ENCODE data around the gene CTR9.

Gene CTR9

GRCh38 chr11:10750838-10751580 lies at the start of gene CTR9:
Gene CTR9, plus strand, starts transcription at chr11:10751246. Its CDS starts 167 bp downstream, at chr11:10751413.
- peak within 1 kb of the TSS; percentile 84 to 97 for H3K4me3 ChIP-seq (ENCODE audit: low read depth in 1 of 2, low read length in 2 of 2)
- H3K9me3 ChIP-seq (ENCODE audit: control insufficient read depth in 1 of 2, low read length in 2 of 2), result no peaks in the 10 kb centered on the region
- H3K4me1 ChIP-seq (ENCODE audit: control insufficient read depth in 1 of 2, insufficient read depth in 2 of 2, low read length in 2 of 2), result peaks cover 0 to 10% of the 10 kb centered on the region in 2 donors
- H3K36me3 ChIP-seq (ENCODE audit: control insufficient read depth in 1 of 2, insufficient read depth in 2 of 2, low read length in 2 of 2), result peaks cover 16 to 20% of the 10 kb centered on the region in 2 donors
- H3K27me3 ChIP-seq (ENCODE audit: low read depth, low read length), result no peaks in the 10 kb centered on the region
- H3K27ac ChIP-seq (ENCODE audit: low read length), result peak within 1 kb of the TSS; percentile 82

- no peak overlapping the region for H3K27ac ChIP-seq (ENCODE audit: low read length)
- H3K4me3 ChIP-seq (ENCODE audit: low read depth in 1 of 2, low read length in 2 of 2), result no peak overlapping the region
- H3K27me3 ChIP-seq (ENCODE audit: low read depth, low read length), result no peaks in the 10 kb centered on the region
- no peaks in the 10 kb centered on the region for H3K9me3 ChIP-seq (ENCODE audit: control insufficient read depth in 1 of 2, low read length in 2 of 2)
- no peaks in the 10 kb centered on the region for H3K4me1 ChIP-seq (ENCODE audit: control insufficient read depth in 1 of 2, insufficient read depth in 2 of 2, low read length in 2 of 2)
- H3K36me3 ChIP-seq (ENCODE audit: control insufficient read depth in 1 of 2, insufficient read depth in 2 of 2, low read length in 2 of 2), result no peaks in the 10 kb centered on the region
Measured at GRCh38 chr11:10701982-10702381, 49.1 kb upstream of the CTR9 start.

- H3K4me1 ChIP-seq (ENCODE audit: control insufficient read depth in 1 of 2, insufficient read depth in 2 of 2, low read length in 2 of 2), result no peaks in the 10 kb centered on the region
- no peak overlapping the region for H3K4me3 ChIP-seq (ENCODE audit: low read depth in 1 of 2, low read length in 2 of 2)
- no peaks in the 10 kb centered on the region for H3K36me3 ChIP-seq (ENCODE audit: control insufficient read depth in 1 of 2, insufficient read depth in 2 of 2, low read length in 2 of 2)
- no peaks in the 10 kb centered on the region for H3K9me3 ChIP-seq (ENCODE audit: control insufficient read depth in 1 of 2, low read length in 2 of 2)
- no peak overlapping the region for H3K27ac ChIP-seq (ENCODE audit: low read length)
- no peaks in the 10 kb centered on the region for H3K27me3 ChIP-seq (ENCODE audit: low read depth, low read length)
Measured at GRCh38 chr11:10708131-10708530, 42.9 kb upstream of the CTR9 start.

GRCh38 chr11:10709299-10710086 lies 41.6 kb upstream of the CTR9 start:
- Histone ChIP-seq H3K36me3 (ENCODE audit: control insufficient read depth in 1 of 2, insufficient read depth in 2 of 2, low read length in 2 of 2) (no peaks in the 10 kb centered on the region), H3K27ac (ENCODE audit: low read length) (no peak overlapping the region), H3K4me1 (ENCODE audit: control insufficient read depth in 1 of 2, insufficient read depth in 2 of 2, low read length in 2 of 2) (no peaks in the 10 kb centered on the region), H3K4me3 (ENCODE audit: low read depth in 1 of 2, low read length in 2 of 2) (no peak overlapping the region), H3K9me3 (ENCODE audit: control insufficient read depth in 1 of 2, low read length in 2 of 2) (no peaks in the 10 kb centered on the region), H3K27me3 (ENCODE audit: low read depth, low read length) (no peaks in the 10 kb centered on the region)

GRCh38 chr11:10715571-10715970 lies 35.5 kb upstream of the CTR9 start:
- H3K27me3 ChIP-seq (ENCODE audit: low read depth, low read length), result no peaks in the 10 kb centered on the region
- no peak overlapping the region for H3K4me3 ChIP-seq (ENCODE audit: low read depth in 1 of 2, low read length in 2 of 2)
- no peak overlapping the region for H3K27ac ChIP-seq (ENCODE audit: low read length)
- no peaks in the 10 kb centered on the region for H3K36me3 ChIP-seq (ENCODE audit: control insufficient read depth in 1 of 2, insufficient read depth in 2 of 2, low read length in 2 of 2)
- H3K9me3 ChIP-seq (ENCODE audit: control insufficient read depth in 1 of 2, low read length in 2 of 2), result no peaks in the 10 kb centered on the region
- H3K4me1 ChIP-seq (ENCODE audit: control insufficient read depth in 1 of 2, insufficient read depth in 2 of 2, low read length in 2 of 2), result no peaks in the 10 kb centered on the region

- no peaks in the 10 kb centered on the region for H3K36me3 ChIP-seq (ENCODE audit: control insufficient read depth in 1 of 2, insufficient read depth in 2 of 2, low read length in 2 of 2)
- H3K27ac ChIP-seq (ENCODE audit: low read length), result no peak overlapping the region
- no peaks in the 10 kb centered on the region for H3K27me3 ChIP-seq (ENCODE audit: low read depth, low read length)
- H3K4me3 ChIP-seq (ENCODE audit: low read depth in 1 of 2, low read length in 2 of 2), result no peak overlapping the region
- H3K4me1 ChIP-seq (ENCODE audit: control insufficient read depth in 1 of 2, insufficient read depth in 2 of 2, low read length in 2 of 2), result no peaks in the 10 kb centered on the region
- H3K9me3 ChIP-seq (ENCODE audit: control insufficient read depth in 1 of 2, low read length in 2 of 2), result no peaks in the 10 kb centered on the region
Measured at GRCh38 chr11:10716122-10716521, 34.9 kb upstream of the CTR9 start.

- Histone ChIP-seq H3K9me3 (ENCODE audit: control insufficient read depth in 1 of 2, low read length in 2 of 2) (no peaks in the 10 kb centered on the region), H3K4me1 (ENCODE audit: control insufficient read depth in 1 of 2, insufficient read depth in 2 of 2, low read length in 2 of 2) (no peaks in the 10 kb centered on the region), H3K27ac (ENCODE audit: low read length) (no peak overlapping the region), H3K4me3 (ENCODE audit: low read depth in 1 of 2, low read length in 2 of 2) (no peak overlapping the region), H3K27me3 (ENCODE audit: low read depth, low read length) (no peaks in the 10 kb centered on the region), H3K36me3 (ENCODE audit: control insufficient read depth in 1 of 2, insufficient read depth in 2 of 2, low read length in 2 of 2) (no peaks in the 10 kb centered on the region)
Measured at GRCh38 chr11:10716543-10717259, 34.3 kb upstream of the CTR9 start.

- Histone ChIP-seq H3K27ac (ENCODE audit: low read length) (no peak overlapping the region), H3K9me3 (ENCODE audit: control insufficient read depth in 1 of 2, low read length in 2 of 2) (no peaks in the 10 kb centered on the region), H3K4me1 (ENCODE audit: control insufficient read depth in 1 of 2, insufficient read depth in 2 of 2, low read length in 2 of 2) (no peaks in the 10 kb centered on the region), H3K36me3 (ENCODE audit: control insufficient read depth in 1 of 2, insufficient read depth in 2 of 2, low read length in 2 of 2) (no peaks in the 10 kb centered on the region), H3K4me3 (ENCODE audit: low read depth in 1 of 2, low read length in 2 of 2) (no peak overlapping the region), H3K27me3 (ENCODE audit: low read depth, low read length) (no peaks in the 10 kb centered on the region)
Measured at GRCh38 chr11:10719616-10720015, 31.4 kb upstream of the CTR9 start.

- no peak overlapping the region for H3K27ac ChIP-seq (ENCODE audit: low read length)
- H3K4me1 ChIP-seq (ENCODE audit: control insufficient read depth in 1 of 2, insufficient read depth in 2 of 2, low read length in 2 of 2), result no peaks in the 10 kb centered on the region
- H3K4me3 ChIP-seq (ENCODE audit: low read depth in 1 of 2, low read length in 2 of 2), result no peak overlapping the region
- no peaks in the 10 kb centered on the region for H3K27me3 ChIP-seq (ENCODE audit: low read depth, low read length)
- H3K9me3 ChIP-seq (ENCODE audit: control insufficient read depth in 1 of 2, low read length in 2 of 2), result no peaks in the 10 kb centered on the region
- no peaks in the 10 kb centered on the region for H3K36me3 ChIP-seq (ENCODE audit: control insufficient read depth in 1 of 2, insufficient read depth in 2 of 2, low read length in 2 of 2)
Measured at GRCh38 chr11:10720881-10721376, 30.1 kb upstream of the CTR9 start.

GRCh38 chr11:10722307-10722706 lies 28.7 kb upstream of the CTR9 start:
- Histone ChIP-seq H3K36me3 (ENCODE audit: control insufficient read depth in 1 of 2, insufficient read depth in 2 of 2, low read length in 2 of 2) (no peaks in the 10 kb centered on the region), H3K4me1 (ENCODE audit: control insufficient read depth in 1 of 2, insufficient read depth in 2 of 2, low read length in 2 of 2) (peaks cover 0 to 5% of the 10 kb centered on the region in 2 donors), H3K27ac (ENCODE audit: low read length) (no peak overlapping the region), H3K27me3 (ENCODE audit: low read depth, low read length) (no peaks in the 10 kb centered on the region), H3K4me3 (ENCODE audit: low read depth in 1 of 2, low read length in 2 of 2) (no peak overlapping the region), H3K9me3 (ENCODE audit: control insufficient read depth in 1 of 2, low read length in 2 of 2) (no peaks in the 10 kb centered on the region)
